Measurements from ENCODE around the gene RALGAPA1.

Gene RALGAPA1

GRCh38 chr14:35810963-35811362, 1.9 kb upstream of the RALGAPA1 start:
- Mint-ChIP-seq H3K27ac (no peak overlapping the region), H3K4me1 (peaks cover 21% of the 10 kb centered on the region), H3K36me3 (ENCODE audit: low read depth) (no peaks in the 10 kb centered on the region), H3K27me3 (ENCODE audit: low read depth) (no peaks in the 10 kb centered on the region), H3K9me3 (peaks cover 3% of the 10 kb centered on the region), H3K4me3 (peak overlapping the region in 2 of 3 experiments; percentile 32 to 60)
- TF ChIP-seq CTCF (IDR thresholded peaks at IDR 0.05; ENCODE audit: unreplicated experiment in 3 of 3): no peak

DNA sequence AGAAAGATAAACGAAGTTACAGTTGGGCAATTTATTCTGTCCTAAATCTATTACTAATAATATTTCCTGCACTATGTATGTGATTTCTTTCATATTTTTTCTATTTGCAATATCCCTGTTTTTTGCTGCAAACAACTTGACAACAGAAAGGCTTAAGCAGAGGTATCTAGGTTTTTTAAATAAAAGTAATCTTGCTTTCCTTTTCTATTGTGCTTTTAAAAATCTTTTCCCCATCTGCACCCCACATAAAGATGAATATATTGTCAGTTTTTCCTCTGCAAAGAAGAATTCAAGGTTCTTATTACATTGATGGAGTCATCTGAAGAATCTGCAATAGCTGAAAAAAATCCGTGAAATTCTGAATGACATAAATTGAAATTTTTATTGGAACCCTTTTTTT, 502 bp upstream of the RALGAPA1 start:
- Mint-ChIP-seq H3K27ac (peak overlapping the region; percentile 56 to 92 (median 83)), H3K27me3 (ENCODE audit: low read depth) (no peaks in the 10 kb centered on the region), H3K36me3 (ENCODE audit: low read depth) (peaks cover 3% of the 10 kb centered on the region), H3K4me3 (peak overlapping the region; percentile 83 to 99 (median 85)), H3K9me3 (peaks cover 3% of the 10 kb centered on the region), H3K4me1 (peaks cover 21% of the 10 kb centered on the region)
- no peak for TF ChIP-seq CTCF (IDR thresholded peaks at IDR 0.05; ENCODE audit: unreplicated experiment in 3 of 3)

GRCh38 chr14:35808076-35808637, 938 bp downstream of the RALGAPA1 start:
- no peaks in the 10 kb centered on the region for H3K27me3 Mint-ChIP-seq (ENCODE audit: low read depth)
- H3K4me1 Mint-ChIP-seq: peaks cover 21% of the 10 kb centered on the region
- no peaks in the 10 kb centered on the region for H3K9me3 Mint-ChIP-seq
- no peak for TF ChIP-seq CTCF (IDR thresholded peaks at IDR 0.05; ENCODE audit: unreplicated experiment in 3 of 3)
- peak overlapping the region; percentile 71 to 96 (median 83) for H3K27ac Mint-ChIP-seq
- H3K36me3 Mint-ChIP-seq (ENCODE audit: low read depth): peaks cover 3% of the 10 kb centered on the region
- peak overlapping the region; percentile 96 to 99 (median 98) for H3K4me3 Mint-ChIP-seq

- H3K36me3 Mint-ChIP-seq (ENCODE audit: low read depth): peaks cover 4% of the 10 kb centered on the region
- no peak for TF ChIP-seq CTCF (IDR thresholded peaks at IDR 0.05; ENCODE audit: unreplicated experiment in 3 of 3)
- peak overlapping the region; percentile 71 to 96 (median 83) for H3K27ac Mint-ChIP-seq
- H3K27me3 Mint-ChIP-seq (ENCODE audit: low read depth): no peaks in the 10 kb centered on the region
- H3K4me1 Mint-ChIP-seq: peaks cover 21% of the 10 kb centered on the region
- H3K4me3 Mint-ChIP-seq: peak overlapping the region; percentile 96 to 99 (median 98)
- no peaks in the 10 kb centered on the region for H3K9me3 Mint-ChIP-seq
These were observed 1.7 kb downstream of the RALGAPA1 start for GRCh38 chr14:35807131-35807961.

DNA sequence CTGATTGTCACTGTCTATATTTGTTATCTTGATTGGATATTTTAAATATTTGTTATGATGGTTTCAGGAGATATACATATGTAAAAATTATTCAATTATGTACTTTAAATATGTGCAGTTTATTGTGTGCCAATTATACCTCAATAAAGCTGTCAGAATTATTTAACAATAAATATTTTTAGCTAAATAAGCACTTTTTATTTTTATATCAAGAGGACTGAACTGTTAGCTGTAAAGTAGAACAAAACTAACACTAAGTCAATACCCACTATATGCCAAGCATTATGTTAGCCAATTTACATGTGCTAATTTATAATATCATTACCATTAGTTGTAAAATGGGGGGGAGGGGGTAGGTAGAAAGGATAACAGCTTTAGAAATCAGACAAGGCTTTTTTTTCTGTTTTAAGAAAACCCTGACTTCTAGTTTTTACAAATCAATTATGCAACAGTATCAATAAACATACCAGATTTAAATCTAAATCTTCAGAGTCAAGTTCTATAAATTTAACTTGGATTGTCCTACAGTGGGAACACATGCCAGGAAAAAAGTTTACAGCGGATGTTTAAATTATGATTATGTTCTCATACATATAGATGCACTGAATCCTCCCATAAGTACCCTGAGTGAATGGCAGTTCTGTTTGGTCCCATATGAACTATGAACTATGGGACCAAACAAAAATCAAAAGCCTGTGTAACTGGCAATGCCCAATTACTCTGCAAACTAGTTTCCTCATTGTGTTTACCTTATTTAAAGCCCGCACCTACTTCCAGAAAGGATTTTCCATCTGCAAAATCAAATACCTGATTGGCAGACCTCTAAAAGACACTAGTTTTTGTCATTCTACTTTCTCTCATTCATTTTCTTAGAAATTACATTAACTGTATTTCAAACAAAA, 2.8 kb downstream of the RALGAPA1 start:
- H3K27me3 Mint-ChIP-seq (ENCODE audit: low read depth): no peaks in the 10 kb centered on the region
- peak overlapping the region in 1 of 3 experiments; percentile 71 for H3K27ac Mint-ChIP-seq
- H3K36me3 Mint-ChIP-seq (ENCODE audit: low read depth): peaks cover 7% of the 10 kb centered on the region
- peak overlapping the region; percentile 96 to 99 (median 98) for H3K4me3 Mint-ChIP-seq
- H3K4me1 Mint-ChIP-seq: peaks cover 21% of the 10 kb centered on the region
- no peak for TF ChIP-seq CTCF (IDR thresholded peaks at IDR 0.05; ENCODE audit: unreplicated experiment in 3 of 3)
- no peaks in the 10 kb centered on the region for H3K9me3 Mint-ChIP-seq

Data from nephron (organoid).